RWPE2 (cell line): Measurements from ENCODE around the gene LRRC45.

Experiments
- ATAC-seq: fragments of 200-7000 bp; cut with Tn5 transposase; 3 replicates; pipeline ENCODE4 v1.9.1; 2021; ENCODE audit warnings: low read depth
- DNase-seq: peaks from one replicate; pipeline ENCODE4 v3.0.0-alpha.2; 2020; ENCODE audit warnings: low spot score
- H3K27ac ChIP-seq: fragments of 450-650 bp; 2 replicates; pipeline ENCODE4 v1.5.1; 2017; ENCODE audit warnings: mild to moderate bottlenecking; ENCODE audit not compliant: poor library complexity, severe bottlenecking
- H3K27me3 ChIP-seq: fragments of 250-450 bp; sonication (Bioruptor Pico); 2 replicates; pipeline ENCODE4 v1.5.1; 2021; ENCODE audit warnings: mild to moderate bottlenecking, moderate library complexity; ENCODE audit not compliant: insufficient read depth, poor library complexity, severe bottlenecking
- H3K36me3 ChIP-seq: fragments of 250-450 bp; sonication (Bioruptor Pico); 2 replicates; pipeline ENCODE4 v1.5.1; 2020; ENCODE audit warnings: low read depth, mild to moderate bottlenecking, moderate library complexity
- H3K4me1 ChIP-seq: fragments of 250-450 bp; sonication (Bioruptor Pico); 2 replicates; pipeline ENCODE4 v1.5.1; 2021; ENCODE audit warnings: mild to moderate bottlenecking, moderate library complexity; ENCODE audit not compliant: insufficient read depth, poor library complexity, severe bottlenecking
- H3K4me3 ChIP-seq: fragments of 250-450 bp; sonication (Bioruptor Pico); 2 replicates; pipeline ENCODE4 v1.5.1; 2021; ENCODE audit warnings: mild to moderate bottlenecking, moderate library complexity; ENCODE audit not compliant: severe bottlenecking
- H3K9me3 ChIP-seq: fragments of 250-450 bp; sonication (Bioruptor Pico); 2 replicates; pipeline ENCODE4 v1.5.1; 2021; ENCODE audit warnings: mild to moderate bottlenecking, moderate library complexity; ENCODE audit not compliant: severe bottlenecking
- CTCF ChIP-seq: fragments of 450-650 bp; IDR thresholded peaks from one replicate; pipeline ENCODE4 v1.5.1; 2017; ENCODE audit warnings: mild to moderate bottlenecking, moderate library complexity; ENCODE audit not compliant: poor library complexity, severe bottlenecking

Gene LRRC45

GRCh38 chr17:81998212-81998611 is 24.9 kb upstream of the LRRC45 start:
- Histone ChIP-seq H3K4me1 (peaks cover 4% of the 10 kb centered on the region), H3K27me3 (no peaks in the 10 kb centered on the region), H3K27ac (no peak overlapping the region), H3K4me3 (no peak overlapping the region), H3K36me3 (peaks cover 7% of the 10 kb centered on the region; the same call in 1 of the 2 replicates), H3K9me3 (no peaks in the 10 kb centered on the region)
- TF ChIP-seq CTCF: no peak
- ATAC-seq (no peak), DNase-seq (no peak)

GRCh38 chr17:81998691-81999438 is 24.2 kb upstream of the LRRC45 start:
- H3K4me1 ChIP-seq: peaks cover 9% of the 10 kb centered on the region
- H3K27ac ChIP-seq: no peak overlapping the region
- H3K9me3 ChIP-seq: no peaks in the 10 kb centered on the region
- no peak overlapping the region for H3K4me3 ChIP-seq
- H3K27me3 ChIP-seq: no peaks in the 10 kb centered on the region
- DNase-seq (no peak), ATAC-seq (no peak)
- no peak for TF ChIP-seq CTCF
- H3K36me3 ChIP-seq: peaks cover 7% of the 10 kb centered on the region; the same call in 1 of the 2 replicates

GRCh38 chr17:81999587-81999975 is 23.5 kb upstream of the LRRC45 start:
- DNase-seq (no peak), ATAC-seq (no peak)
- no peak for TF ChIP-seq CTCF
- no peaks in the 10 kb centered on the region for H3K27me3 ChIP-seq
- no peak overlapping the region for H3K27ac ChIP-seq
- H3K4me1 ChIP-seq: peaks cover 13% of the 10 kb centered on the region
- H3K4me3 ChIP-seq: no peak overlapping the region
- peaks cover 7% of the 10 kb centered on the region; the same call in 1 of the 2 replicates for H3K36me3 ChIP-seq
- no peaks in the 10 kb centered on the region for H3K9me3 ChIP-seq

- Histone ChIP-seq H3K4me3 (no peak overlapping the region), H3K36me3 (peaks cover 7% of the 10 kb centered on the region; the same call in 1 of the 2 replicates), H3K27me3 (no peaks in the 10 kb centered on the region), H3K27ac (no peak overlapping the region), H3K9me3 (no peaks in the 10 kb centered on the region), H3K4me1 (peaks cover 13% of the 10 kb centered on the region)
- DNase-seq: no peak
- no peak for TF ChIP-seq CTCF
- ATAC-seq: no peak
Measured at GRCh38 chr17:81999976-82000802, 22.9 kb upstream of the LRRC45 start.
